Body of pancreas (tissue), 4 donors: Measurements from ENCODE around the gene LRRC3C.

Experiments used
- POLR2A ChIP-seq, 3 donors: fragments of 450-650 bp; IDR thresholded peaks; one replicate each; pipeline ENCODE4 v1.6.1; 2016; ENCODE audit warnings: antibody characterized with exemption in 3 of 3, mild to moderate bottlenecking in 2 of 3
- TF ChIP-seq, protein P1 (sequence below), 7 experiments: fragments of 450-650 bp in 4 of 7; fragments of 200-600 bp in 3 of 7; sonication (generic) in 3 of 7; IDR thresholded peaks; one replicate each; pipeline ENCODE4 v1.5.1; 2016 to 2019; ENCODE audit warnings: antibody characterized with exemption in 7 of 7

DNA sequence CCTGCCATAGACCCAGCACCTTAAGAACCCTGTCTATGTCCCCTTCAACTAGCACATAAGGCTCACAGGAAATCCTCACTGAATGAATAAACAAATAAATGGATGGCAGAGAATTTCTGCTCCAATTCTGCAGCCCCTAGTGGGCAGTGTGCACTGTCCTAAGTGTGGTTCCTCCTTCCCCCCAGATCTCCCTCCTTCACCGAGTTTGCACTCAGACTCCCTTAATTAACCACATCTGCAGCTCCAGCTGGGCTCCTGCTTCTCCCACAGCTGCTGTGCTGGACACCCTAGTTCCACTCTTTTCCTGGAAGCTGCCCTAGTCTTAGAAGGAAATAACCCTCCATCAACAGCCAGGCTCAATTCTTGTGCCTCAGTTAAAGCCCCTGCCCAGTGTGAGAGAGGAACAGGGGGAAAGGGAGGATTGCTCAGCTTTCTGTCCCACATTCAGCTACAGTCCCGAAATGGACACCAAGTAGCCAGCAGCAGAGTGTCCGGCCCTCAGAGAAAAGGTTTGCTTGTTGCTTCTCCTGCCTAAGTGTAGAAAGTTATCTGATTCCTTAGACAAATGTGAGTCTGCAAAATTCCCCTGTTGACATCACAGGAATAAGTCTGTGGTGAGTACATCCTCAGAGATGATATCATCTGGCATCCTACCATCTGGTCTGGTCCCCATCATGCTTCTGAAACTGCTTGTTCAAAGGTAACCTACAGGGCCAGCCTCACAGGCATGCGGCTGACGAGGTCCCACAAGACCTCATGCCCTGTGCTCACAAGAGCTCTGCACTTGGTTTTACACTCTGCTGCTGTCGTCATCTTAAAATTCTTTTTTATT lies 12.3 kb downstream of the LRRC3C start:
- TF ChIP-seq, protein P1, sequence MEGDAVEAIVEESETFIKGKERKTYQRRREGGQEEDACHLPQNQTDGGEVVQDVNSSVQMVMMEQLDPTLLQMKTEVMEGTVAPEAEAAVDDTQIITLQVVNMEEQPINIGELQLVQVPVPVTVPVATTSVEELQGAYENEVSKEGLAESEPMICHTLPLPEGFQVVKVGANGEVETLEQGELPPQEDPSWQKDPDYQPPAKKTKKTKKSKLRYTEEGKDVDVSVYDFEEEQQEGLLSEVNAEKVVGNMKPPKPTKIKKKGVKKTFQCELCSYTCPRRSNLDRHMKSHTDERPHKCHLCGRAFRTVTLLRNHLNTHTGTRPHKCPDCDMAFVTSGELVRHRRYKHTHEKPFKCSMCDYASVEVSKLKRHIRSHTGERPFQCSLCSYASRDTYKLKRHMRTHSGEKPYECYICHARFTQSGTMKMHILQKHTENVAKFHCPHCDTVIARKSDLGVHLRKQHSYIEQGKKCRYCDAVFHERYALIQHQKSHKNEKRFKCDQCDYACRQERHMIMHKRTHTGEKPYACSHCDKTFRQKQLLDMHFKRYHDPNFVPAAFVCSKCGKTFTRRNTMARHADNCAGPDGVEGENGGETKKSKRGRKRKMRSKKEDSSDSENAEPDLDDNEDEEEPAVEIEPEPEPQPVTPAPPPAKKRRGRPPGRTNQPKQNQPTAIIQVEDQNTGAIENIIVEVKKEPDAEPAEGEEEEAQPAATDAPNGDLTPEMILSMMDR (IDR thresholded peaks at IDR 0.05): peak in 1 of 7 experiments; percentile 10
- TF ChIP-seq POLR2A (IDR thresholded peaks at IDR 0.05): no peak
